ENCODE measurements around the gene HIGD1B.

HIGD1B gene

GRCh38 chr17:44865231-44865660 is 17.6 kb downstream of the HIGD1B start:
- DNase-seq (ENCODE audit: low spot score): peak; percentile 76
- peak; percentile 65 for TF ChIP-seq CTCF (IDR thresholded peaks at IDR 0.05; ENCODE audit: extremely low read depth, missing control alignments)

- no peak for TF ChIP-seq CTCF (IDR thresholded peaks at IDR 0.05; ENCODE audit: extremely low read depth, missing control alignments)
- DNase-seq (ENCODE audit: low spot score): no peak
Observed at GRCh38 chr17:44865931-44866330, 18.2 kb downstream of the HIGD1B start.

GRCh38 chr17:44867841-44868240 is 20.2 kb downstream of the HIGD1B start:
- DNase-seq (ENCODE audit: low spot score): no peak
- TF ChIP-seq CTCF (IDR thresholded peaks at IDR 0.05; ENCODE audit: extremely low read depth, missing control alignments): no peak

- no peak for DNase-seq (ENCODE audit: low spot score)
- no peak for TF ChIP-seq CTCF (IDR thresholded peaks at IDR 0.05; ENCODE audit: extremely low read depth, missing control alignments)
Observed at GRCh38 chr17:44871556-44871955, 23.9 kb downstream of the HIGD1B start.

GRCh38 chr17:44872131-44872768 is 24.6 kb downstream of the HIGD1B start:
- no peak for TF ChIP-seq CTCF (IDR thresholded peaks at IDR 0.05; ENCODE audit: extremely low read depth, missing control alignments)

GRCh38 chr17:44875761-44876160 is 28.1 kb downstream of the HIGD1B start:
- TF ChIP-seq CTCF (IDR thresholded peaks at IDR 0.05; ENCODE audit: extremely low read depth, missing control alignments): no peak
- no peak for DNase-seq (ENCODE audit: low spot score)

More at GRCh38 chr17:44872131-44872768, 24.6 kb downstream of the HIGD1B start:
- DNase-seq (ENCODE audit: low spot score): no peak

- DNase-seq (ENCODE audit: low spot score): no peak
- TF ChIP-seq CTCF (IDR thresholded peaks at IDR 0.05; ENCODE audit: extremely low read depth, missing control alignments): no peak
Observed at GRCh38 chr17:44877121-44877520, 29.4 kb downstream of the HIGD1B start.

Measured in GM20000 (cell line).